DND-41 (cell line): ENCODE measurements around the gene TFF2.
A peak's percentile ranks its signal among the peaks of the same experiment; 100 is the strongest.

Experiments used
- CTCF ChIP-seq: IDR thresholded peaks from 2 replicates; pipeline ENCODE4 v1.5.1; 2012; ENCODE audit warnings: borderline replicate concordance, low read length, moderate library complexity, mild to moderate bottlenecking; ENCODE audit not compliant: poor library complexity, severe bottlenecking; ENCODE audit errors: extremely low read depth
- EZH2 ChIP-seq: IDR thresholded peaks from 3 replicates; pipeline ENCODE4 v1.6.1; 2012; ENCODE audit warnings: borderline replicate concordance, low read depth, mild to moderate bottlenecking, moderate library complexity, low read length, inconsistent platforms; ENCODE audit not compliant: severe bottlenecking

- peak; percentile 34 for TF ChIP-seq CTCF
- TF ChIP-seq EZH2: no peak
Measured at GRCh38 chr21:42319851-42320572, 30.8 kb downstream of the TFF2 start.
